HG03066 (cell line): ENCODE data around the gene CYP46A1.

Experiments used
- ATAC-seq: cut with Tn5 transposase; IDR thresholded peaks from one replicate; pipeline ENCODE4 v1.9.1; 2021; ENCODE audit warnings: low read depth; ENCODE audit not compliant: unreplicated experiment

Gene CYP46A1

DNA sequence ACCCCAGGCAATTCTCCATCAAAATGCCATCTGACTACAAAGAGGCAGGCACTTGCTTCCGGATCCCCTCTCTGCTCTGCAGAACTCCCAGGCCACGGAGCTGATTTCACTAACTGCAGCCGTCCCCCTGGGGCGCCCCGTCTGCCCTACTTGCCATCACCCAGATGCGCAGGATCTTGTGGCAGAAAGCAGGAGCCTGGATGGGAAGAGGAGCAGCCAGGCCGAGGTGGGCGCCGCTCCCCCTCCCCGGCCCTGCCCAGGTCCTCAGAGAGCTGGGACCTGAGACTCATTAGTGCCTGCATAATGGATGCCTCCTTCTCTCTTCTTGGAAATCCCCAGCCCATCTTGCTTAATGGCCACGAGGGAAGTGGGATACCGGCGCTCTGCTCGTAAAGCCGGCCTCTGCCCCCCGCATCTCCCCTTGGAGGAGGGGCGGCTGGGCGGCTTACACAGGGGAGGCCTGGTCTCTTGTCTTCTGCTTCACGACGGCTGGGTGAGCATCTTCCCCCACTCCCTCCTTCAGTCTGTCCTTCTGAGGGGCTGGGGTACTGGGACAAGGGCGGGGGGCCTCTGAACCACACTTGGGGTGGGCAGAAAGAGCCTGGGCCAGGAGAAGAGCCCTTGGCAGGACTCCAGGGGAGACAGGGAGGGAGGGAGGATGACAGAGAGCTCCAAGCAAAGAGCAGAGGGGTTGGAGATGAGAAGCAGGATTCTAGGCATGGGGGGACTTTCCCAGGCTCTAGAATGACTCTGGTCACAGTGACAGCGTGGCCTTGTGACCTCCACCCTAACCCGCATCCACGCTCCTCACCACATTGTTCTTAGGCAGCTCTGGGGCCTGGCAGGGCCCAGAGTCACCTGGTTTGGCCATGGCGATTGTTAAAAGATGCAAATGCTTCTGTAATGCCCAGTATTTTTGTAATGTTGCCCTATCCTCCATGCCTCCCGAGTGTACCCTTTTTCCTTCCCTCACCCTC, 89.7 kb downstream of the CYP46A1 start:
- ATAC-seq = no peak

GRCh38 chr14:99774556-99775307, 90.6 kb downstream of the CYP46A1 start:
- ATAC-seq = no peak

DNA sequence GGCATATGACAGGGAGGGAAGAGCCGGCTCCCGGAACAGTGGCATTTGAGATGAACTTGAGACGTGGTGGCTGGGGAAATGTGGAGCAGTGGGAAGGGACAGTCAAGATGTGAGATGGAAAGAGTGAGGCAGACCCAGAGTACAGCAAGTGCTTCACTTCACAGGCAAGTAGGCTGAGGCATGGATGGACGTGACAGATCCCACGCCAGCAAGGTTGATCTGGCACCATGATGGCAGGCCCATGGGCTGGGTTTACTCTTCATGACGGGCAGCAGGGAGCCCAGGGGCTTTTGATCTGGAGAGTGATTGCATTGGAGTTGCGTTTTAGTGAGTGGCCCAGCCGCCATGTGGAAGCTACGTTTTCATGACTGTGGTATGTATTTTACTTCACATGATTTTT, 91.3 kb downstream of the CYP46A1 start:
- ATAC-seq = no peak
